ENCODE results near the gene HES3.

GRCh38 chr1:6221210-6221784 is 22.7 kb upstream of the HES3 start:
- TF ChIP-seq POLR2AphosphoS5 (IDR thresholded peaks at IDR 0.05; ENCODE audit: borderline replicate concordance, low read depth, low read length) (no peak), EZH2 (IDR thresholded peaks at IDR 0.05) (no peak), FOXP2 (optimal IDR thresholded peaks at IDR 0.05; ENCODE audit: control extremely low read depth, extremely low read length, insufficient read depth) (no peak)
